ENCODE measurements around the gene DCXR.

GRCh38 chr17:82036634-82037091 lies 834 bp downstream of the DCXR start:
- no peak for TF ChIP-seq POLR2AphosphoS5 (IDR thresholded peaks at IDR 0.05; ENCODE audit: borderline replicate concordance, low read depth, low read length)
- no peak for TF ChIP-seq EZH2 (IDR thresholded peaks at IDR 0.05)
- no peak for TF ChIP-seq FOXP2 (optimal IDR thresholded peaks at IDR 0.05; ENCODE audit: control extremely low read depth, extremely low read length, insufficient read depth)

All from SK-N-MC (cell line).